Fibroblast of skin of right quadriceps (primary cell): Measurements from ENCODE around the gene C3orf70.

Source experiments
- DNase-seq: peaks from one replicate; pipeline ENCODE4 v3.0.0-alpha.2; 2013

The C3orf70 gene

GRCh38 chr3:185082149-185082548 lies 70.7 kb downstream of the C3orf70 start:
- no peak for DNase-seq

- DNase-seq: peak; percentile 23
These were observed 71.3 kb downstream of the C3orf70 start for GRCh38 chr3:185081521-185081920.

- no peak for DNase-seq
These were observed 73.2 kb downstream of the C3orf70 start for GRCh38 chr3:185079625-185080024.

- no peak for DNase-seq
These were observed 76.6 kb downstream of the C3orf70 start for GRCh38 chr3:185076219-185076618.

GRCh38 chr3:185075547-185075946 lies 77.3 kb downstream of the C3orf70 start:
- no peak for DNase-seq

GRCh38 chr3:185071287-185071800 lies 81.5 kb downstream of the C3orf70 start:
- DNase-seq: no peak

- peak; percentile 16 for DNase-seq
These were observed 82.2 kb downstream of the C3orf70 start for GRCh38 chr3:185070491-185071286.

- DNase-seq: no peak
These were observed 83.5 kb downstream of the C3orf70 start for GRCh38 chr3:185069037-185070030.

- no peak for DNase-seq
These were observed 85.7 kb downstream of the C3orf70 start for GRCh38 chr3:185067173-185067572.

- DNase-seq: no peak
These were observed 86.6 kb downstream of the C3orf70 start for GRCh38 chr3:185066251-185066650.

- DNase-seq: no peak
These were observed 87.8 kb downstream of the C3orf70 start for GRCh38 chr3:185065059-185065458.

GRCh38 chr3:185063431-185063830 lies 89.4 kb downstream of the C3orf70 start:
- DNase-seq: no peak

- no peak for DNase-seq
These were observed 90.7 kb downstream of the C3orf70 start for GRCh38 chr3:185062191-185062590.

GRCh38 chr3:185060655-185061054 lies 92.2 kb downstream of the C3orf70 start:
- no peak for DNase-seq

GRCh38 chr3:185059766-185060165 lies 93.1 kb downstream of the C3orf70 start:
- DNase-seq: no peak

- no peak for DNase-seq
These were observed 94.1 kb downstream of the C3orf70 start for GRCh38 chr3:185058796-185059195.

- no peak for DNase-seq
These were observed 95.0 kb downstream of the C3orf70 start for GRCh38 chr3:185057829-185058228.

GRCh38 chr3:185056908-185057307 lies 96.0 kb downstream of the C3orf70 start:
- no peak for DNase-seq

GRCh38 chr3:185052631-185053030 lies 100.2 kb downstream of the C3orf70 start:
- DNase-seq: no peak

GRCh38 chr3:185051801-185052200 lies 101.1 kb downstream of the C3orf70 start:
- no peak for DNase-seq

GRCh38 chr3:185049710-185050109 lies 103.2 kb downstream of the C3orf70 start:
- DNase-seq: no peak

GRCh38 chr3:185046603-185047002 lies 106.3 kb downstream of the C3orf70 start:
- no peak for DNase-seq

- no peak for DNase-seq
These were observed 106.7 kb downstream of the C3orf70 start for GRCh38 chr3:185046164-185046515.
